Osteoblast (primary cell): ENCODE measurements around the gene STK32B. TPM values are rescaled to one million over a fixed set of nuclear protein-coding genes. Genes with fewer than 3 reads are reported as not detected.

Experiments used
- DNase-seq: peaks from one replicate; pipeline ENCODE4 v3.0.0; 2011; ENCODE audit warnings: low spot score, mixed read lengths; ENCODE audit not compliant: insufficient read length; ENCODE audit errors: missing footprints
- H2AFZ ChIP-seq: 2 replicates; pipeline ENCODE4 v1.6.0; 2011; ENCODE audit warnings: mild to moderate bottlenecking, low read length
- H3K27ac ChIP-seq: 2 replicates; pipeline ENCODE4 v1.5.1; 2011; ENCODE audit warnings: mild to moderate bottlenecking, low read depth, low read length, moderate library complexity
- H3K27me3 ChIP-seq: 2 replicates; pipeline ENCODE4 v1.6.0; 2012; ENCODE audit warnings: mild to moderate bottlenecking, control low read depth, inconsistent platforms, low read length, moderate library complexity; ENCODE audit not compliant: insufficient read depth
- H3K36me3 ChIP-seq: 2 replicates; pipeline ENCODE4 v1.5.1; 2011; ENCODE audit warnings: mild to moderate bottlenecking, low read length, control low read depth, moderate library complexity; ENCODE audit not compliant: insufficient read depth
- H3K4me1 ChIP-seq: 2 replicates; pipeline ENCODE4 v1.5.1; 2011; ENCODE audit warnings: mild to moderate bottlenecking, low read length, control low read depth, moderate library complexity; ENCODE audit not compliant: insufficient read depth
- H3K4me2 ChIP-seq: 2 replicates; pipeline ENCODE4 v1.6.0; 2011; ENCODE audit warnings: mild to moderate bottlenecking, low read length; ENCODE audit not compliant: insufficient read depth
- H3K4me3 ChIP-seq: fragments of 200-600 bp; sonication (generic); 3 replicates; pipeline ENCODE4 v1.5.1; 2012; ENCODE audit warnings: mild to moderate bottlenecking, low read length, inconsistent platforms; ENCODE audit not compliant: insufficient read depth
- H3K79me2 ChIP-seq: 2 replicates; pipeline ENCODE4 v1.6.0; 2012; ENCODE audit warnings: mild to moderate bottlenecking, low read length, control low read depth, inconsistent platforms; ENCODE audit not compliant: insufficient read depth
- H3K9me3 ChIP-seq: 2 replicates; pipeline ENCODE4 v1.5.1; 2011; ENCODE audit warnings: low read depth, low read length, control low read depth
- H4K20me1 ChIP-seq: 2 replicates; pipeline ENCODE4 v1.6.0; 2012; ENCODE audit warnings: mild to moderate bottlenecking, low read length, control low read depth; ENCODE audit not compliant: insufficient read depth
- total RNA-seq: library from RNA; depleted of rRNA; stranded (reverse); fragments of >200 nt; gene quantifications from 2 replicates; pipeline ENCODE4 v1.2.3, GENCODE V29; 2012
- TF ChIP-seq, protein P1 (sequence below): IDR thresholded peaks from 2 replicates; pipeline ENCODE4 v1.5.1; 2011; ENCODE audit warnings: mild to moderate bottlenecking, low read depth, low read length, moderate library complexity; ENCODE audit errors: extremely low read depth

The STK32B gene
- total RNA-seq, 1 donor, result 1.1 TPM

DNA sequence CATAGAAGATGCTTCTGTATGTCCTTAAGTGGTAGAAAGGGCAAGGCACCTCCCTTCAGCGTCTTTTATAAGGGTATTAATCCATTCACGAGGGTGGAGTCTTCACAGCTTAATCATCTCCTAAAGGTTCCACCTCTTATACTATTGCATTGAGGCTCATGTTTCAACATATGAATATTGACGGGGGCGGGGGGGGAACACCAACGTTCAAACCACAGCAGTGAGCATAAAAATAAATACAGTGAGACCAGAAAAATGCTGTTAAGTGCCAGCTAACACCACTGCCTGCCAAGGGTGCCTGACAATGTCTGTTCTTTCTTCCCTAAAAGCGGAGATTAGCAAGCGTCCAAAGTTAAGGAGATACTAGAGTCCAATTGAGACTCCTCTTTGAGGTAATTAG lies 323.3 kb downstream of the STK32B start:
- no peak overlapping the region for H2AFZ ChIP-seq
- H3K4me3 ChIP-seq, result no peak overlapping the region
- no peaks in the 10 kb centered on the region for H3K9me3 ChIP-seq
- DNase-seq, result peak; percentile 32
- no peaks in the 10 kb centered on the region for H3K27me3 ChIP-seq
- no peak overlapping the region for H3K4me2 ChIP-seq
- H3K27ac ChIP-seq, result no peak overlapping the region
- peaks cover 3% of the 10 kb centered on the region for H3K4me1 ChIP-seq
- H3K36me3 ChIP-seq, result no peaks in the 10 kb centered on the region
- no peaks in the 10 kb centered on the region for H3K79me2 ChIP-seq
- H4K20me1 ChIP-seq, result no peaks in the 10 kb centered on the region
- TF ChIP-seq, protein P1, sequence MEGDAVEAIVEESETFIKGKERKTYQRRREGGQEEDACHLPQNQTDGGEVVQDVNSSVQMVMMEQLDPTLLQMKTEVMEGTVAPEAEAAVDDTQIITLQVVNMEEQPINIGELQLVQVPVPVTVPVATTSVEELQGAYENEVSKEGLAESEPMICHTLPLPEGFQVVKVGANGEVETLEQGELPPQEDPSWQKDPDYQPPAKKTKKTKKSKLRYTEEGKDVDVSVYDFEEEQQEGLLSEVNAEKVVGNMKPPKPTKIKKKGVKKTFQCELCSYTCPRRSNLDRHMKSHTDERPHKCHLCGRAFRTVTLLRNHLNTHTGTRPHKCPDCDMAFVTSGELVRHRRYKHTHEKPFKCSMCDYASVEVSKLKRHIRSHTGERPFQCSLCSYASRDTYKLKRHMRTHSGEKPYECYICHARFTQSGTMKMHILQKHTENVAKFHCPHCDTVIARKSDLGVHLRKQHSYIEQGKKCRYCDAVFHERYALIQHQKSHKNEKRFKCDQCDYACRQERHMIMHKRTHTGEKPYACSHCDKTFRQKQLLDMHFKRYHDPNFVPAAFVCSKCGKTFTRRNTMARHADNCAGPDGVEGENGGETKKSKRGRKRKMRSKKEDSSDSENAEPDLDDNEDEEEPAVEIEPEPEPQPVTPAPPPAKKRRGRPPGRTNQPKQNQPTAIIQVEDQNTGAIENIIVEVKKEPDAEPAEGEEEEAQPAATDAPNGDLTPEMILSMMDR, result no peak

DNA sequence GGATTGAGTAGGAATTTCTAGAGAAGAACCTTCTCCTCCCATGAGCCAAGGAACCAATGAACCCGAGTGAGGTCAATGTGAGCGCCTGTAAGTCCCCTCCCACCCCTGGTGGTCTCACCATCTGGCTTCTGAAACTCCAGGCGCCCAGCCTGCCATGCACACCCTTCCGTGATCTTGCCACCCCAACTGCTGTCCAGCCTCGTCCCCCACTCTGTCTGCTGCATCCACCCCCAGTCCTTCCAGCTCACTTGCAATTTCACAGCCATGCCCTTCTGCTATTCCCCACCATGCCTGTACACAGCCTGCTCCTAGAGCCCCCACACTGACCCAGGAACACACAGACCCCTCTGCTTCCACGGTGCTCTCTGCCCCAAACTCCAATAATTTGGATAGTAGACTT lies 323.7 kb downstream of the STK32B start:
- peak; percentile 19 for DNase-seq
- Histone ChIP-seq H3K27me3 (no peaks in the 10 kb centered on the region), H3K4me3 (no peak overlapping the region), H3K4me2 (no peak overlapping the region), H3K4me1 (peaks cover 3% of the 10 kb centered on the region), H4K20me1 (no peaks in the 10 kb centered on the region), H3K27ac (no peak overlapping the region), H2AFZ (no peak overlapping the region), H3K9me3 (no peaks in the 10 kb centered on the region), H3K79me2 (no peaks in the 10 kb centered on the region), H3K36me3 (no peaks in the 10 kb centered on the region)
- TF ChIP-seq, protein P1, result no peak

DNA sequence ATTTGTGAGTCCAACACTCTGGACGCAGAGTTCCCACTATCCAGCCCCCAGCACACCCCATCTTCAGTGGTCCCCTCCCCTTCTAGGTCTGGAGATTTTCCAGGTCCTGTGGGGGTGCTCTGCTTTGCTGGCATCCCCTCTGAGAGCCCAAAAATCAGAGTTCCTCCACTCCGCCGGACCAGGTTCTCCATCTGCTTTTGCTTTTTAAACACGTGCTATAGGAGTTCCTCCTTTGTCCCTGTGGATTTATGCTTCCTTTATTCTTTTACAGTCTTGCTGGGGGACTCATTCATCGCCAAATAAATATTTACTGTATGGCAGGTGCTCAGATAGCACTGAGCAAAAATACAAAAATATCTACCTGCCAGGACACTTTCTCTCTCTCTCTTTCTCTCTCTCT lies 324.7 kb downstream of the STK32B start:
- no peak overlapping the region for H2AFZ ChIP-seq

DNA sequence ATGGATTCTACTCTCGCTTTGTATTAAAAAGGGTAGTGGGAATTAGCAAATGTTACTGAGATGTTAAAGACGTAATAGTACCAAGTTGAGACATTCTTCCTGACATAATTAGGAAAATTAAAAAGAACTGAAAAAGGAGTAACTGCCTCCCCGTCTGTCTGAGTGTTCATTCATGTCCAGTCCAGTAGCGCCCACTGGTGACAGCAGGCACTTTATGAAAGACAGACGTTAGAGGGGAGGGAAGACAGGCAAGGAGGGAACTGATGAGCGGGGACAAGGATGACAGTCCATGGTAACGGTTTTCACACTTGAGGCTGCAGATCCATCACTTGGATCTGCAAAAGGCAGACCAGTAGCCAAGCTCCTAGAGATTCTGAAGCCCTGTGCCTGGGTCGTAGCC lies 326.7 kb downstream of the STK32B start:
- no peak overlapping the region for H3K4me3 ChIP-seq
- H3K27ac ChIP-seq, result no peak overlapping the region
- H3K36me3 ChIP-seq, result no peaks in the 10 kb centered on the region
- no peaks in the 10 kb centered on the region for H4K20me1 ChIP-seq
- TF ChIP-seq, protein P1, result peak; percentile 44
- H3K4me1 ChIP-seq, result peaks cover 15% of the 10 kb centered on the region
- H3K27me3 ChIP-seq, result no peaks in the 10 kb centered on the region
- no peaks in the 10 kb centered on the region for H3K79me2 ChIP-seq
- no peak for DNase-seq
- H2AFZ ChIP-seq, result no peak overlapping the region
- H3K4me2 ChIP-seq, result no peak overlapping the region
- H3K9me3 ChIP-seq, result no peaks in the 10 kb centered on the region

More for the DNA sequence above, 324.7 kb downstream of the STK32B start:
- TF ChIP-seq, protein P1, result no peak
- no peak overlapping the region for H3K4me3 ChIP-seq
- H3K4me2 ChIP-seq, result no peak overlapping the region
- H3K79me2 ChIP-seq, result no peaks in the 10 kb centered on the region
- H3K36me3 ChIP-seq, result no peaks in the 10 kb centered on the region
- H3K27me3 ChIP-seq, result no peaks in the 10 kb centered on the region
- no peak overlapping the region for H3K27ac ChIP-seq
- H3K9me3 ChIP-seq, result no peaks in the 10 kb centered on the region
- DNase-seq, result no peak
- no peaks in the 10 kb centered on the region for H4K20me1 ChIP-seq
- peaks cover 3% of the 10 kb centered on the region for H3K4me1 ChIP-seq
